NCI-H1436 (cell line): ENCODE measurements around the gene H6PD.

Source experiments
- DNase-seq: peaks from one replicate; lab custom pipeline; 2025; lab: John Stamatoyannopoulos, UW

Gene H6PD

DNA sequence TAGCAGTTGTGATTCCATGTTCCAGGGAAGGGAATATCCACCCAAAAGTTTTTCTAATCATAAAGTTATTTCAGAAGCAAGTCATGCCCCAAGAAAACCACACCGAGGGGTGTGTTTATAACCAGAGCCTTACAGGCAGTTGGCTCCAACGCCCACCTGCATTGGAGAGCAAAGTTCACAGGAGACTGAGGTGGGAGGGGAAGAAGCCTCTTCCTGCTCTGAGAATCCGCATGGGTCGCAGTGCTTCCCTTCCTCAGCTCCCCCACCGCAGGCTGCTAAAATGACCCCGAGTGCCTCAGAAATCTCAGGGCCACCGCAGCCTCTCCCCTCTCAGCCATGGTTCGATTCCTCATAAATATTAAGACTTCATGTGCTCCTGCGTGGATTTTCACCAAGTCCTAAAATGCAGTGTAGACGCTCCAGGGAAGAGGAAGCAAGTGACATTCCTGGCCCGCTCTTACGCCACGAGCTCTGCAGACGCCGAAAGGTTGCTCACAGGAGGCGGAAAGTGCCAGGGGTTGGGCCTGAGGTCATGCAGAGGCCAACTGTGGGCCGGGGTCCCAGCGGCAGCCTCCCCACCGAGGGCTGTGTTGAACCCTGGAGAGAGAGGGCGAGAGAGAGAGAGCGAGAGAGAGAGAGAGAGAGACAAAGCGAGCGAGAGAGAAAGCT, 44.7 kb downstream of the H6PD start:
- DNase-seq: no peak

DNA sequence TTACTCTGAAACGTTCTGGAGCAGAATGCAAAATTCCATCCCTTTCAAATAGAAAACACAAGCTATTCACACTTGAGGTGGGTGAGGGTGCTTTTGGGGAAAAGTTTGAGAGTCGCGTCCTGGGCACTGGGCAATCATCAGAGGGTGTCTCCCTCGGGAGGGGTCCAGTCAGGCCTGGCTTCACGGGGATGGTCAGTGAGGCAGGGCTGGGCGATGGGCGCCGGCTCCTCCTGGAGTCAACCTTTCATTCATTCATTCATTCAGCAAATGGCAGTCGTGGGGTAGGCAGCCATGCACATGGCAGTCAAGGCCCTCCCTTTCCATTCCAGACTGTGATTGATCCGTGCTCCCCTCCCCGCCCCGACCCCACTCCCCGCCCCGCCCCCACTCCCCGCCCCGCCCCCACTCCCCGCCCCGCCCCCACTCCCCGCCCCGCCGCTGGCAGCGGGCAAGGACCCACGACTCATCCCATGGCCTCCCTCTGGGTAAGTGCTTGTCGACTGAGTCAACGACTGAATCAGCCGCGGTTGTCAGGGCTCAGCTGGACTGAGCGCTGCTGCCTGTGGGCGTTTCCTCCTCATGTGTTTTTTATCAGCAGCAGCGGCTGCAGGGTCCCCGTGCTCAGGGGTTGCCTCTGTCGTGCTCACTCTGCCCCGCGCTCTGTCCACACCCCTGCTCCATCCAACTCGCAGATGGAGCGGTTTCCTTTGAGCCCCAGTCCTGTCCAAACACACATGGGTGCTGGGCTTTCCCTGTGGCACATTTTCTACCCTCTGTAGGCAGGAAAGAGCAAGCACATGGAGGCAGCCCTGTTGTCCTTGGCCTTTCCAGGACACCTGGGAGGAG, 45.7 kb downstream of the H6PD start:
- DNase-seq: no peak

DNA sequence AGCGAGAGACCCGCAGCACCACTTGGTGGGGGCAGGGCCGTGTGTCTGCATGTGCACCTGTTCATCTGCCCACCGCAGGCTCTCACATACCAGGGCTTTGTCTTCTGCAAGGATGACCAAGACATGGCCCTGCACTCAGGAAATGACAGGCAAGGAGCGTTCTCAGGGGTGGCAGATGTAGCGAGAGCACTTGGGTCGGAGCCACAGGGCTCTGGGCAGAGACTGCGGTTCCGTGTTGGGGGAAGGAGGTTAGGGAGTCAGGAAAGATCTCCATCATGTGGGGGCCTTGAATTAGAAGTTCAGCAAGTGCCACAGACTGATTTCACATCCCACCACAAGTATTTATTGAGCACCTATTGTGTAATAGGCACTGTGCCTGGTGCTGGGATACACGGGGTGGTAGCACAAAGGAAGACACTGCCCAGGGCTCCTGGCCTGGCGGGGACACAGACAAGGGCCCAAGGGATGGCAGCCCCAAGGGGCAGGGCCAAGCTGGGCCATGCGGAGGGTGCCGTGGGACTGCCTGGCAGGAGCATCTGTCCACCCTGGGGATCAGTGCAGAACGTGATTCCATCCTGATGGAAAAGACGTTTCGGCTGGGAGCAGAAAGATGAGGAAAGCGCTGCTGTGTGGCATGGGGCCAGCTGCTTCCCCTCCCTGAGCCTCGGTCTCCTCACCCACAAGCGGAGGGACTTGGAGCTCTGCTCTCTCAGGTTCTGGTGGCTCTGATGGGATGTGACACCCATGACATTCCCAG, 46.7 kb downstream of the H6PD start:
- DNase-seq: no peak

DNA sequence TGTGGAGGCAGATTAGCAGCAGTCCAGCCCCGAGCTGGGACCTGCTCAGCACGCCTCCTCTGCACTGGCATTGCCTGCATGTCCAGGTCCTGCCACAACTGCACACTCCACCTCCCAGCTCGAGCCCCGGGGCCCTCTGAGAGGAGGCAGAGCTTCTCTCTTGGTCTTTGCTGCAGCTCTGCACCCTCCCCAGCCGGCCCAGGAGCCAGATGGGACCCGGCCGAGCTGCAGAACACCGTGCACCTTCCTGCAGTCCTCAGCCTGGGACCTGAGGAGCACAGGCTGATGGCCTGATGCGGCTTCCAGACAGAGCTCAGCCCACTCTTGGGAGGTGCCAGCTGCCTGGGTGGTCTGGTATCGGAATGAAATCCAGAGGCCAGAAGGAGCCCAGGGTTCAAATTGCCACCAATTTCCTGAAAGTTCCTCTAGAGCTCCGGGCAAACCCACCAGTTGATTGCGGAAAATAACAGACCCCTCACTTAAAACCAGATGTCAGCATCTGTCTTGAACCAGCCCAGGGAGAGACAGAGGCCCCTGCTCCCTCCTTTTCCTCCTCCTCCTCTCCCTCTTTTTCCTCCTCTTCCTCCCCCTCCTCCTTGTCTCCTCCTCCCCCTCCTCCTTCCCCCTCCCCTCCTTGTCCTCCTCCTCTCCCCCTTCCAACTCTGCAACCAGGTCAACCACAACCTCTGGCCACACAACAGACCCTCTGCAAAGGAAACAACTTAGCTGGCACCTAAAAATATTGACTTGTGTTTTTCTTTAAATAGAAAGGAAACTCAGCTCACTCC, 47.5 kb downstream of the H6PD start:
- DNase-seq: no peak

DNA sequence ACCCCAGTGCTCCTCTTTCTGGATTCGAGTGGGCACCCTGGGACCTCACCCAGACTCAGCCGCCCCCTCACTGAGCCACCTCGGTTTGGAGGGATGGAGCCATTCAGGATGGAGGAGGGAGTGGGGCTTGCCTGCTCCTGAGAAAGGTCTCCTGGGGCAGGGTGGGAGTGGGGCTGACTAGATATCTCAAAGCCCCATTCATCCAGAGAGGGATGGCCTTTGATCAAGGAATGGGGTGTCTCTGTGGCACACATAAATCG, 48.1 kb downstream of the H6PD start:
- no peak for DNase-seq

DNA sequence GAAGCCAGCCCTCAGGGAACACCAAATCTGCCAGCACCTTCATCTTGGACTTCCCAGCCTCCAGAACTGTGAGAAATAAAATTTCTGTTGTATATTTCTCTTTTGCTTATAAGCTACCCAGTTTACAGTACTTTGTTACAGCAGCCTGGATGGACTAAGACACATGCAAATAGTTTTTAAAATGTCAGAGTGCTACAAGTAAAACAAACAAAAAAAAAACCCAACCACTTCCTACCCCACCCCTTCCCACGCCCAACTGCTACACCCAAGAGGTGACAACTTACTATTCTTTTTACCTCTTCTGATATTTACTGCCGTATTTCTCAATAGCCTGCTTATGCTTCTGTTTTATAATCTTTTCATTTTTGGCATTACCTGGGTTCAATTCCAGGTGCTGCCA, 49.5 kb downstream of the H6PD start:
- no peak for DNase-seq

DNA sequence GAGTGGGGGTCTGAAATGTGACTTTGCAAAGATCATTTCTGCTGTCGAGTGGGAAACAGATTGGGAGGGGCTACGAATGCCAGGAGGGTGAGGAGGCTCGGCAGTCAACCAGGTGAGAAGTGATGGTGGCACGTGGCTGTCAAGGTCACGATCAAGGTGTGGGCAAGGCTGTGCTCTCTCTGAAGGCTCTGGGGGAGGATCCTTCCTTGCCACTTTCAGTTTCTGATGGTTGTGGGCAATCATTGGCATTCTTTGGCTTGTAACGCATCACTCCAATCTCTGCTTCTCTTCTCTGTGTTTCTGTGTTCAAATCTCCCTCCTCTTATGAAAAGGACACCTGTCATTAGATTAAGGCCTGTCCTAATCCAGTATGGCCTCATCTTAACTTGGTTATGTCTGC, 52.0 kb downstream of the H6PD start:
- no peak for DNase-seq

DNA sequence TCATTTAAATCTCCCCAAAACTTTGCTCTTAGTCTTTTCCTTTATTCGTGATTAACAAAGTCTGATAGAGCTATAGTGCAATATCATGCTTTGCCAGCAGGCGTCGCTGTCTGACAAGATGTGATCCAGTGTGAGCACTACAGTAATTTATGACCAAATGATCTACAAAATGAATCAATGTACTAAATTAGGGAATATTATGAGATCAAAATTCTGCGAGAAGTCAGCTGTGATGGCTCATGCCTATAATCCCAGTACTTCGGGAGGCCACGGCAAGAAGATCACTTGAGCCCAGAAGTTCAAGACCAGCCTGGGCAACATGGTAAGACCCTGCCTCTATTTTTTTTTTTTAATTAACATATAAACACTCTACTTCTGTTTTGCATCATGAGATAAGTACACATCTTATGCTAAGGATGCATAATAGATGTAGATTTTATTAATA, 54.5 kb downstream of the H6PD start:
- peak; percentile 13 for DNase-seq

DNA sequence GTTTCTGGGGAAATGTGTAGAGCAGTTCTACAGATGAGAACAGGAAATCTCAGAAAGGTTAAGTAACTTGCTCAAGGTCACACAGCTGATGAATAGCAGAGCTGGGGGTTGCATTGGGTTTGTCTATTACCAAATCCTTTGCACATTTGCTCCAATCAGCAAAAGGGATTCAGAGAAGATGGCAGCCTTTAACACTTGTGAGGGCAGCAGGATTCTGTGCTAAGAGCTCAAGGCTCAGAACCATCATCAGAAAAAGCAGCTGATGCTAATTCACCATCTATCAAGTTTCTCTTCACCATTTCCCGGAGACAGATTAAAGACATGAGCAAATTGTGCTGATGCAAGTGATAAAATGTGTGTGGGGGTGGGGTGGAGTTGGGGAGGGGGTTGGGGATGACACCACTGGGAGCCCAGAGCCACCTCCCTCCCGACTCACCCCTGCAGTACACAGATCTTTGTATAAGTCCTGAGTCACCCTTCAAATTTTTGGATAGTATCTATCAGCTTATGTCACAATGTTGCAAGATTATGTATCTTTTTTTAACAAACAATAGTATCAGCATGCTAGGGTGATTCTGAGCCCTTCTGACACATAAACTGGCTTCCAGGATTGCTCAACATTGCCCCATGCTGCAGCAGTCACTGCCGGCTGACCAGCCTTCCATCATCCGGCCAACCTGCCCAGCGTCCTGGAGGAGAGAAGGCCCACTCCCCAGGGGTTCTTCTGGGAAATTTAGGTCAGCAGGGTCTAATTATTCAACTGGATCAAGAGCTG, 55.3 kb downstream of the H6PD start:
- no peak for DNase-seq

DNA sequence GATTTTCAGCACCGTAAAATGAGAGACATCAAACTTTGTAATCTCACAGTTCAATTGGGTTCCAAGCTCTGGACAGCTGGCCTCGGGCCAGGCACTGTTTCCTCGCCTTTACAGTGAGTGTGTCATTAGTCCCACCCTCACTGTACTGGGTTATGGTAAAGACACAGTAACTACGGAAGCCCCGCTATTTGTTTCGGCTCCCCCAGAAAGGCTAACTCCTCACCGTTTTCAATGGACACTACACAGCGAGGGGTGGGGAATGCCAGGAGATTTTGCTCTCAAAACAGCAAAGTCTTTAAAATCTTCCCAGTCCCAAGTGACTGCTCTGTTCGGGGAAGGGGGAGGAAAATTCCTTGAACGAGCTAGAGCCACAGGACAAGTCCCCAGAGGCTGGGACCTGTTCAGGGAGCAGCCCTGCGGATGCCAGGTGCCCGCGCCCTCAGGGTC, 57.4 kb downstream of the H6PD start:
- DNase-seq: no peak

DNA sequence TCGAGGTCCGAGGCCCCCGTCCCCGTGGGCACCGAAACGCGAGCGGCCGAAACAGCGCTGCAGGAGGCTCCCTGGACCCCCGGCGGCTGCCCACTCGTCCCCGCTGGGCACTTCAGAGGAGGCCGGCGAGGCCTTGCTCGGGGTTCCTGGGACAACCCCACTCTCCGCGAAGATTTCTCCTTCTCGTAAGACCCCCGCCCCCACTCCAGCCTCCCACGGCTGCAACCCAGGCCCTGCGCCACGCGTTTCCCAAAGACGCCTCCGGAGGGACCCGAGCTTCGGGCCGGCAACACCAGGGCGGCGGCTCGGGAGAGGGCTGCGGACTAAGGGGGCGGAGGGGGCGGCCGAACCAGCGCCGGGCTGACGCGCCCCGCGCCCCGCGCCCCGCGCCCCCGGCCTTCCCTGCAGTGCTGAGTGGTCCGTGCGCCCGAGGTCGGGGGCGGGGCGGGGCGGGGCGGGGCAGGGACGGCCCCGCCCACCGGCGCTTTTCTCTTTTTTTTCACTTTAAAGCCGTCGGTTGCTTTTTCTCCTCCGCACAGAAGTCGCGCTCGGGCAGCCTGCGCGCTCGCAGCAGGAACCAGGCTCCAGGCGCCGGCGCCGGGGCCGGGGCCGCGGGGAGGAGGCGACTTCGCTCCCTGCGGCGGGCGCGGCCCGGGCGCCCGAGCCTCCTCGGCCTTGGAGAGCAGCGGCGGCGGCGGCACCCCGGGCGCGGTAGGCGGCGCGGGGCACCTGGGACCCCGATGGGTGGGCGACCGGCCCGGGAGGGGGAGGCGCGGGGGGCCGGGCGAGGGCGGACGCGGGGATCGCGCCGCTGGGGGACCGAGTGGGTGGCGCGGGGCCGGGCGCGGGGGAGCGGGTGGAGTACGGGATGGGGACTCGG, 58.0 kb downstream of the H6PD start, which contains the start of gene SPSB1:
SPSB1 (plus strand) TSS at position 534 of the 880 bp plus-strand sequence. CDS start 62,998 bp downstream, outside the sequence.
- peak; percentile 47 for DNase-seq

DNA sequence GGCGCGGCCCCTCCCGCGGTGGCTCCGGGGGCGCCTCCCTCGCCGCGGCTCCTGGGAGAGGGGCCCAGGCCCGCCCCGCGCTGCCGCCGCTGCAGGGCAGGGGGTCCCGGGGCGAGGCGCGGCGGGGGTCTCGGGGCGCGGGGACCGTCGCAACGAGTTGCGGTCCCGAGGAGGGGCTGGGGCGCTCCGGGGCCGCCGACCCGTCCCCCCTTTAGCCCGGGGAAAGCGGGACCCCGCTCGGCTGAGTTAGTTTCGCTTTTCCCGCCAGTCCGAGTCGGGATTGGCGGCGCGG, 58.6 kb downstream of the H6PD start:
- no peak for DNase-seq

DNA sequence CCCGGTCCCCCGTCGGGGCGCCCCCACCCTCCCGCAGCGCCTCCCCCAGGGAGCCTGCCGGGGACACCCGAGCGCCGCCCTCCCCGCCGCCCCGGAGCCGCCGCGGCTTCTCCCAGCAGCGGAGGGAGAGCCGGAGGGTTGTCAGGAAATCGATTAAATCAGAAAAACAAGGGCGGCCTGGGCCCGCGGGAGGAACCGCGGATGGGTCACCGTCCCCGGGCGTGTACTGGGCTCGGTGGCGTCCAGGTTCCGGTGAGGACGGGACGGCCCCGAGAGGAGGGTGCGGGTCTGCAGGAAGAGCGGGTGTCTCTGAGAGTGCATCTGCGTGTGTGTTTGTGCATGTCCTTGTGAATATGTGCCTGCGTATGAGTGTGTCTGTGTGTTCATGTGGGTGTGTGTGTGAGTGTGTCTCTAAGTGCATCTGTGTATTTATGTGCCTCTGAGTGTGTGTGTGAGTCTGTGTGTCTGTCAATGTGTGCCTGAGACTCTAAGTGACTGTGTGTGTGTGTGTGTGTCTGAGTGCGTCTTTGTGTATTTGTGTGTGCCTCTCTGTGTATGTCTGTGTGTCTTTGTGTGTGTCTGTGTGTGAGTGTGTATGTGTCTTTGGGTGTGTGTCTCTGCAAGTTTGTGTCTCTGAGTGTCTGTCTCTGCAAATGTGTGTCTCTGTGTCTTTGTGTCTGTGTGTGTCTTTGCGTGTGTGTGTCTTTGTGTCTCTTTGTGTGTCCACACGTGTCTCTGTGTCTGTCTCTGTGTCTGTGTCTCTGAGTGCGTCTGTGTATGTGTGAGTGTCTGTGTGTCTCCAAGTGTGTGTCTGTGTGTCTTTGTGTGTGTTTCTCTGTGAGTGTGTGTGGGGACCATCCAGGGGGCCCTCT, 59.2 kb downstream of the H6PD start:
- DNase-seq: no peak

DNA sequence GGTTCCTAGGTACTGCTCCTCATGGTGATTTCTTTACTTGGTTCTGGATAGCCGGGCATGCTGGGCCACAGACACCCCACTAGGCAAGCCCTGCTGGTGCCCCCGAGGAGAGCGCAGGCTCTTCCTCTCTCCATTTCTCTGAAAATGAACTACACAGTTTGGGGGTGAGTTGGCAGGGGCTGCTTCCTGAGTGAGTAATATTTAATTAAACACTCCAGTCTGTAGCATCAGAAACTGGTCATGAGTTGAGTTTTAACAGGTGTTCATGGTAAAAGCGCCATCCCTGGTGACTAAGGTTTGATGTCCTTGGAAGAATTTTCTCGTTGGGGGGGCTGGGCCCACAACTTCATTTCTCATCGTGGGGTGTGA, 59.8 kb downstream of the H6PD start:
- DNase-seq: no peak

DNA sequence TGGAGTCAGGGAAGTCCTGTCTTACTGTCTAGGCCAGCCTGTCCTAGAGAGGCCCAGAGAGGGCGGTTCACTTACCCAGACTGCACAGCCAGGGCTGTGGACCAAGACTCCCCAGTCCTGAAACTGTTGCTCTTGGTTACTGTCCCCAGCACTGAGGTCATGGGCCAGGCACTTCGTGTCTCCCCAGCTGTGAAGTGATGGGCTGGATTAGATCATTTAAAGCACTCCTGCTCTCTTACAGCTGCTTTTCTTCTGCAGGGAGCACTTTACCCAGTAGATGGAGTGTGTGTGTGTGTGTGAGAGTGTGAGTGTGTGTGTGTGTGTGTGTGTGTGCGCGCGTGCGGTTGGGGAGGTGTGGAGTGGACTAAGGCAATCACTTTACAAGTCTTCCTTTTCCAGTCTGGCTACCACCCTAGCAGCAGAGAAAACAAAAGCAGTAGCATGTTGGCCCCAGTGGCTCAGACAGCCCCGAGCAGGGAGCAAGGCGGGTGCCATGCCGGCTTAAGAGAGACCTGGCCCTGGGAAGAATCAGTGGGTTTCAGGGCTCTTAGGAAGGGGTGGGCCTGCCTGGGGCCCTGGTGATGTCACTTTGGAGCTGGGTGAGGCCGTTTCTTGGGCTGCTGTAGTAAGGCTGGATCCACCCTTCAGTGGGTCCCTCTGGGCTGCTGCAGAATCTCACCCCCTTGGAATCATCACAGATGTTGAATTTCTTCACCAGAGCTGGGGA, 60.5 kb downstream of the H6PD start:
- DNase-seq: no peak

DNA sequence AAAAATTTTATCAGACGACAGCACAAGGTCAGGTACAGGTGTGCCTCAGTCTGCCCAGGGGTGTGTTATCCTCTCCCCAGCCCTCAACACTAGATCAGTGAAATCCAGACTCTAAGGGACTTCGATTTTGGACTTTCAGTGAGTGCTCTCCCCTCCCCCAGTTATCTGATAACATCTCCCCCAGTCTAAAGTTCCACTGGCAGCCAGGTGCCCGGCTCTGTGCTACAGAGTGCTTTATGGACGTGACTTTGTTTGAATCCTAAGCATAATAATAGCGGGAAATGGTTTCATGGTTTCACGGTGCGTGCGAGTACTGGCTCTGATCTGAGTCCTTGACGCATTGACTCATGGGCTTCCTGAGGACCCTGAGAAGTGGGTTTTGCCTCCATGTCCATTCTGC, 61.3 kb downstream of the H6PD start:
- no peak for DNase-seq

DNA sequence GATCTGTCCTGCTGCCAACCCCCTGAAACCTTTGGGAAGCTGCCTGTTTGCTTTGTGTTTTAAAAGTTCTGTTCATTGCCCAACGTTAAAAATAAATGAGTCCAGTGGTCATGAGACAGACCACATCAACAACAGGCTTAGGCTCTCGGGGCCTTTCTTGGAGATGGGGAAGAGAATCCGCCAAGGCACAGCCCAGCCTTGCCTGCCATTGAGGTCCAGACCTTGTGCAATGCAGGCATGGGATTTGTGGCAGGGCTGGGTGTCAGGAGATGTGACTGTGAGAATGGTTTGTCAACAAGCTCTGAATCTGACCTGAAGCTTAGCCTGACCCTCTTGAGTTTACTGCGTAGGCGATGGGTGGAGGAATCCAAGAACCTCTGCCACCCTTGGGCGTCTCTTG, 62.3 kb downstream of the H6PD start:
- DNase-seq: no peak

DNA sequence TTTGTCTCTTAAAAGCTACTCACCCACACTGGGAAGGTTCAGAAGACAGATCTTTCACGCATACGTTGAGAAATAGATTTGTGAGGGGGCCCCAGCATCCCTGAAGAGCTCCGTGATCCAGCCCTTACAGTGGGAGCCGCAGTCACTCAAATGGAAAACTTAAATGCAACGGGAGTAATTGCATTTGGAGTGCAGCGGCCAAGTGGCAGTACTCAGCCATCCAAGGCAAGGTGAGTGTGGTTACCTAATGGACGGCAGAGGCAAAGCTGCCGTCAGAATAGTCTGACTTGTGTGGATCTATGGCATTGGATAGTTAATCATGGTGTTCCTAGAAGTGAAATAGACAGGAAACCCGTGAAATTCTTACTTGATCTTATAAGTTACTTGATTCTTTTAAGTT, 63.3 kb downstream of the H6PD start:
- DNase-seq: no peak

DNA sequence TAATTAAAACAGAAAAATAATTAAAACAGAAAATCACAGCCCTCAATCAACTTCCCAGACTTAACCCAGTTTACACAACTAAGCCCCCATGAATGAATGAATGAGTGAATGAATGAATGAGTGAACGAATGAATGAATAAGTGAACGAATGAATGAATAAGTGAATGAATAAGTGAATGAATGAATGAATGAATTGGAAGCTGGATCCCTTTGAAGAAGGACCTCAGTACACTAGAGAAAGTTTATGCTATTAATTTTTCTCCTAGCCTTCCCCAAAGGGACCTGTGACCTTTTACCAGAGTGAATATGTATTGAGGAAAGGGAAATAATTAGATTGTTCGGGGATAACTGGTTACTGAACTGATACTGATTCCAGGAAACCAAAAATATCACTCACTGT, 63.7 kb downstream of the H6PD start:
- no peak for DNase-seq
